B cell (primary cell): Measurements from ENCODE around the gene DMPK. TPM values are rescaled to one million over a fixed set of nuclear protein-coding genes. Genes with fewer than 3 reads are reported as not detected.

Experiments used
- ATAC-seq: fragments of 200-7000 bp; cut with Tn5 transposase; one replicate; pipeline ENCODE4 v1.10.0; 2021; ENCODE audit warnings: low read depth, mild to moderate bottlenecking, moderate number of reproducible peaks, moderate library complexity
- CTCF ChIA-PET: fragments of 350-600 bp; sonication (Branson Sonifier 250); formaldehyde crosslinking; loops from one replicate; lab custom pipeline; 2021; ENCODE audit warnings: antibody characterized with exemption, inconsistent platforms; lab: Charles Lee
- POLR2A ChIA-PET: fragments of 350-600 bp; sonication (Branson Sonifier 250); formaldehyde crosslinking; loops from one replicate; lab custom pipeline; 2021; ENCODE audit warnings: antibody characterized with exemption; lab: Charles Lee
- DNase-seq: peaks from one replicate; pipeline ENCODE4 v3.0.0; 2013
- H2AFZ ChIP-seq: 2 replicates; pipeline ENCODE4 v1.6.1; 2012; ENCODE audit warnings: mild to moderate bottlenecking, low read depth, low read length; ENCODE audit not compliant: insufficient read depth, poor library complexity, severe bottlenecking
- H3K27ac ChIP-seq, 2 donors: 1 replicate in 1 of 2; 2 replicates in 1 of 2; pipeline ENCODE4 v1.5.1; 2012 to 2013; ENCODE audit warnings: low read length in 2 of 2, mild to moderate bottlenecking in 2 of 2, moderate library complexity in 1 of 2
- H3K27me3 ChIP-seq, 4 experiments: fragments of 200-600 bp in 1 of 4; sonication (generic) in 1 of 4; replicated peaks in 1 of 4; 1 replicate in 2 of 4; 2 replicates in 2 of 4; pipeline versions ENCODE4 v1.6.1 to v1.7.0; 2013 to 2016; ENCODE audit warnings: low read length in 3 of 4, mild to moderate bottlenecking in 2 of 4, mixed read lengths in 1 of 4, moderate library complexity in 1 of 4; ENCODE audit not compliant: insufficient read depth in 4 of 4, control insufficient read depth in 3 of 4; ENCODE audit errors: control extremely low read depth in 1 of 4
- H3K36me3 ChIP-seq, 2 experiments: replicated peaks in 1 of 2; 1 replicate in 1 of 2; 2 replicates in 1 of 2; pipeline versions ENCODE4 v1.6.1 to v1.7.1; 2013; ENCODE audit warnings: low read length in 1 of 2; ENCODE audit not compliant: insufficient read depth in 2 of 2, control insufficient read depth in 1 of 2; ENCODE audit errors: control extremely low read depth in 1 of 2, extremely low read depth in 1 of 2
- H3K4me1 ChIP-seq, 2 donors: fragments of 200-600 bp in 1 of 2; sonication (generic) in 1 of 2; 1 replicate in 1 of 2; 2 replicates in 1 of 2; pipeline versions ENCODE4 v1.5.1 to v1.6.1; 2013 to 2017; ENCODE audit warnings: low read length in 2 of 2; ENCODE audit not compliant: control insufficient read depth in 2 of 2, insufficient read depth in 2 of 2
- H3K4me2 ChIP-seq: replicated peaks from 2 replicates; pipeline ENCODE3; 2012; ENCODE audit warnings: mild to moderate bottlenecking, low read depth, low read length; ENCODE audit not compliant: poor library complexity, severe bottlenecking
- H3K4me3 ChIP-seq, 5 experiments: fragments of 200-600 bp in 1 of 5; sonication (generic) in 1 of 5; 1 replicate in 3 of 5; 2 replicates in 2 of 5; pipeline versions ENCODE4 v1.5.1 to v1.7.0; 2011 to 2016; ENCODE audit warnings: low read length in 4 of 5, mild to moderate bottlenecking in 4 of 5, low read depth in 2 of 5, control low read depth in 1 of 5, moderate library complexity in 1 of 5; ENCODE audit not compliant: insufficient read depth in 1 of 5; ENCODE audit errors: control extremely low read depth in 1 of 5, extremely low read depth in 1 of 5
- H3K79me2 ChIP-seq: fragments of 200-600 bp; sonication (generic); one replicate; pipeline ENCODE4 v1.6.0; 2016; ENCODE audit warnings: low read length; ENCODE audit not compliant: control insufficient read depth, insufficient read depth
- H3K9ac ChIP-seq: fragments of 200-600 bp; sonication (generic); 2 replicates; pipeline ENCODE4 v1.6.1; 2017; ENCODE audit warnings: mild to moderate bottlenecking, low read length, moderate library complexity
- H3K9me3 ChIP-seq, 3 donors: one replicate each; pipeline versions ENCODE4 v1.6.1 to v1.7.1; 2013; ENCODE audit warnings: low read length in 2 of 3; ENCODE audit not compliant: control insufficient read depth in 2 of 3, insufficient read depth in 1 of 3; ENCODE audit errors: control extremely low read depth in 1 of 3
- H4K20me1 ChIP-seq: 2 replicates; pipeline ENCODE4 v1.6.0; 2012; ENCODE audit warnings: mild to moderate bottlenecking, low read length; ENCODE audit not compliant: insufficient read depth, control insufficient read depth, poor library complexity, severe bottlenecking
- H3K27ac Mint-ChIP-seq: one replicate; pipeline ENCODE4 v1.8.0; 2021; ENCODE audit warnings: mixed read lengths
- H3K27me3 Mint-ChIP-seq: one replicate; pipeline ENCODE4 v1.8.0; 2021; ENCODE audit warnings: mixed read lengths
- H3K4me1 Mint-ChIP-seq: one replicate; pipeline ENCODE4 v1.8.0; 2021; ENCODE audit warnings: mixed read lengths
- H3K4me3 Mint-ChIP-seq: one replicate; pipeline ENCODE4 v1.8.0; 2021; ENCODE audit warnings: mixed read lengths
- H3K9me3 Mint-ChIP-seq: one replicate; pipeline ENCODE4 v1.8.0; 2022; ENCODE audit warnings: mixed read lengths; ENCODE audit not compliant: insufficient read depth
- EZH2 ChIP-seq: IDR thresholded peaks from 2 replicates; pipeline ENCODE4 v1.6.1; 2012; ENCODE audit warnings: borderline replicate concordance, low read depth, mild to moderate bottlenecking, moderate library complexity, low read length; ENCODE audit not compliant: insufficient read depth, poor library complexity, severe bottlenecking
- WGBS: methylation state at CpG from one replicate; pipeline ENCODE4 v1.1.5; 2013; ENCODE audit warnings: missing lambda C conversion rate; ENCODE audit not compliant: insufficient coverage; 5-methylcytosine and 5-hydroxymethylcytosine counted together
- intact Hi-C: fragments of 100-400 bp; cut with micrococcal nuclease; formaldehyde crosslinking; loops from one replicate; pipeline ENCODE4 v1.10.0; 2022
- polyA plus RNA-seq: library from polyadenylated mRNA; depleted of rRNA; stranded (reverse); fragments of >200 nt; gene quantifications from 2 replicates; pipeline ENCODE4 v1.2.3, GENCODE V29; 2012
- total RNA-seq, 2 donors: library from RNA; stranded (reverse); fragments of 120-200 nt in 1 of 2; gene quantifications; 1 replicate in 1 of 2; 2 replicates in 1 of 2; pipeline versions ENCODE4 v1.2.3 to v1.2.4, GENCODE V29; 2013 to 2022
- TF ChIP-seq, protein P1 (sequence below): fragments of 200-600 bp; IDR thresholded peaks from one replicate; pipeline ENCODE4 v1.8.0; 2022; ENCODE audit warnings: antibody characterized with exemption, mild to moderate bottlenecking

The DMPK gene
- total and polyA plus RNA-seq, 2 donors (not counting 1 experiment from before 2014, with no cell fraction given): 28.7 to 58.3 TPM

DNA sequence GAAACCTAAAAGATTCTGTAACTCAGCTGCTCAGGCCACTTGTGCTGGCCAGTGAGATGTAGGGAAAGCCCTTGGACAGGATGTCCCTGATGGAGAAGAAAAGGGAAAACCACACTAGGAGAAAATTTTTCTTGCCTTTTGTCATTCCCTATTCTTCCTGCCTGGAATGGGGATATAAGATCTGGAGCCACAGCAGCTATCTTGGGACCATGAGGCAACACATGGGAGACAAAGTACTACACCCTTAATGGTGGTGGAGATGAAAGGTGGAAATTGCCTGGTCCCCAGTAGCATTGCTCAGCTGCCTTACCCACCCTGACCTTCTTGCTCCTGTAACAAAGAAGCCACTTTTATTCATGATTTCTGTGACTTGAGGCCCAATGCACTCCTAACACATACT lies 23.4 kb upstream of the DMPK start:
- Mint-ChIP-seq H3K27ac (no peak overlapping the region), H3K9me3 (no peaks in the 10 kb centered on the region), H3K4me3 (no peak overlapping the region), H3K27me3 (peaks cover 5% of the 10 kb centered on the region), H3K4me1 (peaks cover 2% of the 10 kb centered on the region)
- H3K9me3 ChIP-seq: peaks cover 0 to 4% (median 0%) of the 10 kb centered on the region in 3 donors
- no peaks in the 10 kb centered on the region for H4K20me1 ChIP-seq
- no peaks in the 10 kb centered on the region for H3K79me2 ChIP-seq
- ATAC-seq (no peak), DNase-seq (no peak)
- ChIA-PET CTCF (interaction anchor here (11.8 kb wide), 1 partner anchor 35 kb away, joined by 302 read pairs; the partner anchor contains the start of gene SIX5), POLR2A (no interaction called here)
- H3K4me2 ChIP-seq: no peak overlapping the region
- intact Hi-C loops: no loop called here
- TF ChIP-seq, protein P1, sequence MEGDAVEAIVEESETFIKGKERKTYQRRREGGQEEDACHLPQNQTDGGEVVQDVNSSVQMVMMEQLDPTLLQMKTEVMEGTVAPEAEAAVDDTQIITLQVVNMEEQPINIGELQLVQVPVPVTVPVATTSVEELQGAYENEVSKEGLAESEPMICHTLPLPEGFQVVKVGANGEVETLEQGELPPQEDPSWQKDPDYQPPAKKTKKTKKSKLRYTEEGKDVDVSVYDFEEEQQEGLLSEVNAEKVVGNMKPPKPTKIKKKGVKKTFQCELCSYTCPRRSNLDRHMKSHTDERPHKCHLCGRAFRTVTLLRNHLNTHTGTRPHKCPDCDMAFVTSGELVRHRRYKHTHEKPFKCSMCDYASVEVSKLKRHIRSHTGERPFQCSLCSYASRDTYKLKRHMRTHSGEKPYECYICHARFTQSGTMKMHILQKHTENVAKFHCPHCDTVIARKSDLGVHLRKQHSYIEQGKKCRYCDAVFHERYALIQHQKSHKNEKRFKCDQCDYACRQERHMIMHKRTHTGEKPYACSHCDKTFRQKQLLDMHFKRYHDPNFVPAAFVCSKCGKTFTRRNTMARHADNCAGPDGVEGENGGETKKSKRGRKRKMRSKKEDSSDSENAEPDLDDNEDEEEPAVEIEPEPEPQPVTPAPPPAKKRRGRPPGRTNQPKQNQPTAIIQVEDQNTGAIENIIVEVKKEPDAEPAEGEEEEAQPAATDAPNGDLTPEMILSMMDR: no peak
- TF ChIP-seq EZH2: no peak
- no peaks in the 10 kb centered on the region for H3K4me1 ChIP-seq
- H3K9ac ChIP-seq: no peak overlapping the region
- H3K36me3 ChIP-seq: no peaks in the 10 kb centered on the region
- H3K27ac ChIP-seq: no peak overlapping the region
- no peak overlapping the region for H2AFZ ChIP-seq
- no peak overlapping the region for H3K4me3 ChIP-seq
- H3K27me3 ChIP-seq: peaks cover 0 to 3% (median 0%) of the 10 kb centered on the region in 4 experiments

DNA sequence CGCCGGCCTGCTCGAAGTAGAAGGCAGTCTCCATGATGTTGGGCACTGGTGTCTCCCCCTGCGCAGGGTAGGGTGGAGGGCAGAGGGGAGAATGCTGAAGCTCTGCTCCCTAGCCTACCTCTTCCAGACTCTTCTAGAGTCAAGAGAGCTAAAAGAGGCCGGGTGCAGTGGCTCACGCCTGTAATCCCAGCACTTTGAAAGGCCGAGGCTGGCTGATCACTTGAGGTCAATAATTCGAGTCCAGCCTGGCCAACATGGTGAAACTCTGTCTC lies 22.6 kb upstream of the DMPK start:
- Mint-ChIP-seq H3K4me3 (no peak overlapping the region), H3K27ac (no peak overlapping the region), H3K27me3 (peaks cover 5% of the 10 kb centered on the region), H3K4me1 (peaks cover 2% of the 10 kb centered on the region), H3K9me3 (no peaks in the 10 kb centered on the region)
- Histone ChIP-seq H3K27ac (no peak overlapping the region), H3K4me1 (no peaks in the 10 kb centered on the region), H4K20me1 (no peaks in the 10 kb centered on the region), H3K4me2 (no peak overlapping the region), H3K27me3 (peaks cover 0 to 6% (median 0%) of the 10 kb centered on the region in 4 experiments), H3K79me2 (no peaks in the 10 kb centered on the region), H3K9me3 (peaks cover 0 to 4% (median 0%) of the 10 kb centered on the region in 3 donors), H2AFZ (no peak overlapping the region), H3K36me3 (no peaks in the 10 kb centered on the region), H3K4me3 (no peak overlapping the region), H3K9ac (no peak overlapping the region)
- ATAC-seq: no peak
- ChIA-PET POLR2A (no interaction called here), CTCF (interaction anchor here (0.7 to 11.8 kb wide), 3 partner anchors 9 to 34 kb away, joined by 3 to 302 read pairs (median 3); partner anchors contain the start of gene SIX5)
- TF ChIP-seq, protein P1: no peak
- TF ChIP-seq EZH2: no peak
- DNase-seq: no peak
- intact Hi-C loops: no loop called here
- WGBS: 100% methylated on average over 4 of the region's 8 CpGs
